Fibroblast of lung (primary cell): ENCODE measurements around the gene DCXR.

Experiments
- EZH2 ChIP-seq: IDR thresholded peaks from 2 replicates; pipeline ENCODE4 v1.5.1; 2012; ENCODE audit warnings: low read length, control low read depth, mild to moderate bottlenecking; ENCODE audit errors: missing control alignments
- TF ChIP-seq, protein P1 (sequence below), 2 donors: IDR thresholded peaks in 1 of 2; conservative IDR thresholded peaks in 1 of 2; 1 replicate in 1 of 2; 2 replicates in 1 of 2; pipeline ENCODE4 v1.5.1; 2011 to 2012; ENCODE audit warnings: low read length in 2 of 2, control low read depth in 1 of 2, inconsistent platforms in 1 of 2, low read depth in 1 of 2, mild to moderate bottlenecking in 1 of 2

DNA sequence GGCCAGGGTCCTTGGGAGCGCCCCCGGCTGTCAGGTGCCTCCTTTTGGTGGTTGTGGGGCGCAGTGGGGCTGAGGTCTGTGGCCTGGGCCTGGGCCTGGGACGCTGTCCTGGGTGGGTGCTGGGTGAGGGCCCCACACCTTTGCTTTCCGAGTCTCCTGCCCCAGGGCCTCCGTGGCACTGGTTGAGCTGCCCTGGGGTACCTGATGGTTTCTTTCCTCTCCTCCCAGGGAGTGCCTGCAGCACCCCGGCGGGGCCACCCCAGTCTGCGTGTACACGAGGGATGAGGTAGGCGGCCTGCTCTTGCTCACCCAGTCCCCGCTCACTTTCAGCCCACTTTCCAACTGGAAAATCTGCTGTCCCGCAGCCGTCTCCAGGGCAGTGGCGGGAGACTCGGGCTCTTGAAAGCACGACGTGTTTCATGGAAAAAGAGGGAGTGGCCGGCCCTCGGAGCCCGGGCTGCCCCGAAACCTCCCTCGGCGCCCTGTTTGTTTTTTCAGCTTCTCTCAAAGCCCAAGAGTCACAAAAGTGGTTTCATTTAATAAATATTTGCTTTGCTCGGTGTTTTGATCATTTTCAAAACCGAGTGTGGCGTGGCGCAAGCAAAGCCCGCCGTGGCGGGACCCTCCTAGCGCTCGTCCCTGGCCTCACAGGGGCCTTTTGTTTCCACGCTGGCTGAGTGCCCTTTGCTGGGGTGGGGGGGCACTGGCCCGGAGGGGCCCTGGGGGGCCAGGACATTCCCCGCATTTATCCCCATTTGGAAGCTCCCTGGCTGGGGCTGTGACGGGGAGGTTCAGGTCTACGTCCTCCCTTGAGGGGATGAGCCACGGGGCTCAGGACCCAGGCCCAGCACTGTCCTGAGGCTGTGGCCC lies 42.7 kb downstream of the DCXR start:
- TF ChIP-seq, protein P1, sequence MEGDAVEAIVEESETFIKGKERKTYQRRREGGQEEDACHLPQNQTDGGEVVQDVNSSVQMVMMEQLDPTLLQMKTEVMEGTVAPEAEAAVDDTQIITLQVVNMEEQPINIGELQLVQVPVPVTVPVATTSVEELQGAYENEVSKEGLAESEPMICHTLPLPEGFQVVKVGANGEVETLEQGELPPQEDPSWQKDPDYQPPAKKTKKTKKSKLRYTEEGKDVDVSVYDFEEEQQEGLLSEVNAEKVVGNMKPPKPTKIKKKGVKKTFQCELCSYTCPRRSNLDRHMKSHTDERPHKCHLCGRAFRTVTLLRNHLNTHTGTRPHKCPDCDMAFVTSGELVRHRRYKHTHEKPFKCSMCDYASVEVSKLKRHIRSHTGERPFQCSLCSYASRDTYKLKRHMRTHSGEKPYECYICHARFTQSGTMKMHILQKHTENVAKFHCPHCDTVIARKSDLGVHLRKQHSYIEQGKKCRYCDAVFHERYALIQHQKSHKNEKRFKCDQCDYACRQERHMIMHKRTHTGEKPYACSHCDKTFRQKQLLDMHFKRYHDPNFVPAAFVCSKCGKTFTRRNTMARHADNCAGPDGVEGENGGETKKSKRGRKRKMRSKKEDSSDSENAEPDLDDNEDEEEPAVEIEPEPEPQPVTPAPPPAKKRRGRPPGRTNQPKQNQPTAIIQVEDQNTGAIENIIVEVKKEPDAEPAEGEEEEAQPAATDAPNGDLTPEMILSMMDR (conservative IDR thresholded peaks at IDR 0.05 in 1 of 2, IDR thresholded peaks at IDR 0.05 in 1 of 2; ENCODE audit: low read depth in 1 of 2, low read length in 2 of 2), result no peak
- TF ChIP-seq EZH2, result no peak
